Raji (cell line): ENCODE data around the gene STING1.

Source experiments
- POLR2A ChIP-seq: IDR thresholded peaks from 2 replicates; pipeline ENCODE4 v1.6.1; 2011; ENCODE audit warnings: low read depth, low read length, control low read depth; ENCODE audit not compliant: insufficient read depth

Gene STING1

DNA sequence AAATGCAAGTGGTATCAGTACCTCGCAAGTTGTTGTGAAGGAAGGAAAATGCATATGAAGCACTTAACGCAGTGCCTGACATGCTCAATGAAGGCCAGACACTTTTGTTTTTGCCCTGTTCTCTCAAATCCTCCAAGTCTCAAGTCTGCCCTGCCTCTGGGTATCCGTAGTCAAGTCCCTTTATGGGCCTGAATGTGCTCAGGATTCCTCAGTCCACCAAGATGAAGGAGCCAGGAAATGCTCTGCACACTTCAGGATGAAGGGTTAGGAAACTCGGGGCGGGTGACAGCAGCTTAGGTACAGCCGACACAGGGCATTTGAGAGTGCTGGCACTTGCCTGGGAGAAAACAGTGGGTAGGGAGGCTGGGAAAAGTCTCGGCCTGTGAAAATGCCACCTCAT is 21.4 kb downstream of the STING1 start:
- no peak for TF ChIP-seq POLR2A

DNA sequence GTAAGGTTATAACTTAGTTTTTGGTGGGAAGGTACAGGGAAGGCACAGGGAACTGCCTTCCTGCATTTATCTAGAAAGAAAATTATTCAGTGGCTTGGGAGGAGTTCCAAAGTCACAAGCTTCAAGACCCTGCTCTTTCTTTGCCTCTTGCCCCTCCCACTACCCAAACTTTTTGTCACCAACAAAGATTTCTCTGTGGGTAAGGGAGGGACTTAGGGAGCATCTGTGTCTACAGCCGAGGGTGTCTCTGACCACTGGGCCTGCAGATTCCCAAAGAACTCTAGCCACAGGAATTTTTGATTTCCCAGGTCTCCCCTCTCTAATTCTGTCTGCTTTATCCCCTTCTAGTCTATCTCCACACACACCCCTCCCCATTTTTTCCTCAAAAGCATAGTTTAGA is 22.1 kb downstream of the STING1 start:
- TF ChIP-seq POLR2A, result no peak

DNA sequence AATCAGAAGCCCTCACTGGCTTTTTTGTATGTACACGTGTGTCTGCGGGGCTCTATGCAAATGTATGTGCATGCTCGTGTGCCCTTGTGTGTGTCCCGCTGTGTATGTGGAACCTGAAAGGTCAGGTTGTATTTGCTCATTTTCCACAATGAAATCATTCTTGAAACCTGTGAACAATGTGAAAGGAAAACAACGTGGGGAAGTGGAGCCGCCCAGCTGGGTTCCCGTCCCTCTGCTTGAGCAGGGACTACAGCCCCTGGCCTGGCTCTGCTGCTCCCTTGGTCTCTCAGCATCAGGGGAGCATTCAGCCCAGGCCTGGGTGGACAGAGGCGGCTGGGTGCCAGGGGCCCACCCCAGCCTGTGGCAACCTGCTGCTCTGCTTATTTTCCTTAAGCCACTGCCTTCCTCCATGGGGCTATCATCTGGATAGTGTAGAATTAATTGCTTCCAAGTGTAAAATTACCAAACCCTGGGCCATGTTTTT is 23.1 kb downstream of the STING1 start:
- TF ChIP-seq POLR2A, result no peak

DNA sequence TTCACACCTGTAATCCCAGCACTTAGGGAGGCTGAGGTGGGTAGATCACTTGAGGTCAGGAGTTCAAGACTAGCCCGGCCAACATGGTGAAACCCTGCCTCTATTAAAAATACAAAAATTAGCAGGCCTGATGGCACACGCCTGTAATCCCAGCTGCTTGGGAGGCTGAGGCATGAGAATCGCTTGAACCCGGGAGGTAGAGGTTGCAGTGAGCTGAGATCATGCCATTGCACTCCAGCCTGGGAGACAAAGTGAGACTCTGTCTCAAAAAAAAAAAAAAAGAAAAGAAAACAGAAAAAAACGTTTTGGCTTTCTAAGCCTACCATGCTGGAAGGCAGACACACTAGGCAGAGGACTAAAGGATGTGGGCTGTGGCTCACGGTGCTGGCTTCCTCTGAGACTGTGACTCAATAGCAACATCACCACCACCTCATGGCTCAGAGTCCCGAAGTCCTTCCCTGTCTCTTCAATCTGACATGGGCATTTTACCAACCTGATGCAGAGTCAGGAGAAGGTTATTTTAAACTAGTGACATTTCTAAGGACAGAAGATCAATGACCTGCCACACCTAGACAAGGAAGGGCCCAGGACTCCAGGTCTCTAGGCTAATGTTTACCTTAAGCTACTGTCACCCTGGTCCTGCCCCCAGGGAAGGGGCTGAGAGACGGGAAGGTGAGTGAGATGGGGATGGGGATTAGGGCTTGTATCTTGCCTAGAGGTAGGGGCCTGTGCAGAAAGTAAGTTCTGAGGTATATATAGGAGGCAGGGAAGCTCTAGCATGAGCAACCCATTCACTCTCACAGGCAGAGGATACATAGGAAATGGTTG is 23.8 kb downstream of the STING1 start:
- TF ChIP-seq POLR2A, result no peak

DNA sequence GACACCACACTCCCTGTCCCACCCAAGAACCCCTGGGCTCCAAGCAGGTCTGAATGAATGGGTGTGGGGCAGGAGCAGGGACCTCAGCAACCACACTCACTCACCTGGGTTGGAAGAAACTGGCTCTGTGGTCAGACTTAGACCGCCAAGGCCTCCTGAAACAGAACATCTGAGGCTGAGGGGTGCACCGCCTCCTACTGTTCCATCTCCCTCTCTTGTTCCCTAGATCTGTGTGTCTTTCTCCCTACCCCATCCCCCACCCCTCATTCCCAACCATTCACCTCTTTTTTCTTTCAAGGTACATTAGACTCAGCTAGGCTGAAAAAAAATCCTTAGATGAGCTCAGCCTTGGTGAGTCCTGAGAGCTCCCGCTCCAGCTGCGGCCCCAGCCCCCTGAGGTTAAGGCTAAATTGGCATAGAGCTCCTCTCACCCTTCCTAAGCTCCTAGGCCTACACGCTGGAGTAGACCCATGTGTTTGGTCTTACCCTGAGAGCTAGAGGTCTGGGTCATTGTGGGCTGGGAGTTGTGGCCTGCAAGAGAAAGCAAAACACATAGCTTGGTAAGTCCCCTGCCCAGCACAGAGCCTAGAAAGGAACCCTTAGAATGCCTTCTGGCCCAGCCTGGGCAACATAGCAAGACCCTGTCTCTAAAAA is 24.8 kb downstream of the STING1 start:
- TF ChIP-seq POLR2A, result no peak

DNA sequence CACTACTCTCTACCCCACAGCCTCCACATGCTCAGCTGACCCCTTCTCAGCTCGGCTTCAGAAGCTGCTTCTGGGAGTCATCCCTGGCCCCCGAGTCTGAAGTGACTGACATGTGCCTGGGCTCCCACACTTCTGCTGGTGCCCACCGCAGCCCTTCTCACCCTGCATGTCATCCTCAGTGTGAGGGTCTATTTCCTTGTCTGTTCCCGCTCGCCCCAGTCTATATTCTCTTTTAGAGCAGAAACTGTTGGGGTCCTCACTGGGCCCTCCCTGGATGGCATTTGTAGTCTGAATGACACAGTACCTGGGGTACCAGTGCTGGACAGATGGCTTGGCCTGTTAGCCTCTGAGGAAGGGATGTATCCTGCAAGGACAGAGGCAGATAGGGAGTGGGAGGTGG is 25.3 kb downstream of the STING1 start:
- no peak for TF ChIP-seq POLR2A

DNA sequence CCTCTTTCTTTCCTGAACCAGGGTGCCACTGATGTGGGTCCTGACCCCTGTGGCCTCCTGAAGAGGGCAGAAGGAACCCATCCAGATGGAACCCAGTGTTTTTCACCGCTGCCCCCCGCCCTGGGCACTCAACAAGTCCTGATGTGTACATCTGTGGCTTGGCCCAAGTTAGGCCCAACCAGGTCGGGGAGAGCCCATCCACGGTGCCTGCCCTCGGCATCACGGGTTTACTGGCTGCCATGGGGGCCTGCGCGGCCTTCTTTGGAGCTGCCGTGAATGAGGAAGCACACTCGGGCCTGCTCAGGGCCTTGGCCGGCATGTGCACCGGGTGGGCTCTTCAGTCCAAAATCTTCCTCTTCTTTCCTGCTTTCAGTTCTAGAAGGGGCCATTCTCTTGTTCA is 25.8 kb downstream of the STING1 start:
- TF ChIP-seq POLR2A, result no peak

DNA sequence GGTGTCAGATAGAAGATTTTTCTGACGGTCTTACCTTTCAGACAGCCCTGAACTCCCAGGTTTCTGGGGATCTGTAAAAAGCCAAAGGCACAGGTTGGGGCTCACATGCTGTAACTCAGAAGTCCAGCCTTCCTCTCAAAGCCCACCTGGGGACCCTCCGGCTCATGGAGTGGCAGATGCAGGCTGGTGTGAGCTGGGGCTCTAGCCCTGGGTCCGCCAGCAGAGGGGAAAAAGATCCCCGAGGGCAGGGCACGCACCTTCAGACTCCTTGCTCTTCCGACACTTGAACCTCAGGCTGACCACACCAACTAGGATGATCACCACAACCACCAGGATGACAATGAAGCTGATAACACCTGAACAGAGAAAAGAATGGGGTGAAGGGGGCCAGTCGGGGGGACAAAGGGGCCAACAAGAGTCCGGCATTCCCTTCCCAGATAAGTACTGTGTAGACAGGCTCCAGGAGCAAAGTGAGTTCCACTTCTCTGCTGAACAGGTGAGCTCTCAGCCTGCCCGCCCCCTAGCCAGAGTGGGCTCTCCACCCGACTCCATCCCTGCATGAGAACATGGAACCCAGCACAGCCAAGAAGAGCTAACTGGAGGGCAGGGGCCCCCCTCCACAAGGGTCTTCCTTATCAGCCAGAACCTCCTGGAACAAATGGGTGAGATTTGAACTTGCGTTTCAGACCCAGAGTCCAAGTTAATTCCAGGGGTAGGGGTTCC is 27.8 kb downstream of the STING1 start:
- TF ChIP-seq POLR2A, result no peak

DNA sequence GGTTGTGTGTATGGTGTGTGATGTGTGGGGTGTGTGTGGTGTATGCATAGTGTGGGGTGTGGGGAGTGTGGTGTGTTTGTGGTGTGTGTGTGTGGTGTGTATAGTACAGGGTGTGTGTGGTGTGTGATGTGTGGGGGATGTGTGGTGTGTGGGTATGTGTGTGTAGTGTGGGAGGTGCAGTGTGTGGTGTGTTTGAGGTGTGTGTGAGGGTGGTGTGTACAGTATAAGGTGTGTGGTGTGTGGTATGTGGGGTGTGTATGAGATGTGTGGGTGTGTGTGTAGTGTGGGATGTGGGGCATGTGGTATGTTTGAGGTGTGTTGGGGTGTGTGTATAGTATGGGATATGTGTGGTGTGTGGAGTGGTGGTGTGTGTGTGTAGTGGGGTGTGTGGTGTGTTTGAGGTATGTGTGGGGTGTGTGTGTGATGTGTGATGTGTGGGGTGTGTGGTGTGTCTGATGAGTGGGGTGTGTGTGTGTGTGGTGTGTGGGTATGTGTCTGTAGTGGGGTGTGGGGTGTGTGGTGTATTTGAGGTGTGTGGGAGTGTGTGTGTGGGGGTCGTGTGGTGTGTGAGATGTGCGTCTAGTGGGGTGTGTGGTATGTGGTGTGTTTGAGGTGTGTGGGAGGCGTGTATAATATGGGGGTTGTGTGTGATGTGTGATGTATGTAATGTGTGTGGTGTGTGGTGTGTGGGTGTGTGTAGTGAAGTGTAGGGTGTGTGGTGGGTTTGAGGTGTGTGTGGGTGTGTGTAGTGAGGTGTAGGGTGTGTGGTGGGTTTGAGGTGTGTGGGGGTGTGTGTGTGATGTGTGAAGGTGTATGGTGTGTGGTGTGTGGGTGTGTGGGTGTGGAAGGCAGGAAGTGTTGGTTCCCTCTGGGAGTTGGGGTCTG is 28.6 kb downstream of the STING1 start:
- TF ChIP-seq POLR2A, result no peak

DNA sequence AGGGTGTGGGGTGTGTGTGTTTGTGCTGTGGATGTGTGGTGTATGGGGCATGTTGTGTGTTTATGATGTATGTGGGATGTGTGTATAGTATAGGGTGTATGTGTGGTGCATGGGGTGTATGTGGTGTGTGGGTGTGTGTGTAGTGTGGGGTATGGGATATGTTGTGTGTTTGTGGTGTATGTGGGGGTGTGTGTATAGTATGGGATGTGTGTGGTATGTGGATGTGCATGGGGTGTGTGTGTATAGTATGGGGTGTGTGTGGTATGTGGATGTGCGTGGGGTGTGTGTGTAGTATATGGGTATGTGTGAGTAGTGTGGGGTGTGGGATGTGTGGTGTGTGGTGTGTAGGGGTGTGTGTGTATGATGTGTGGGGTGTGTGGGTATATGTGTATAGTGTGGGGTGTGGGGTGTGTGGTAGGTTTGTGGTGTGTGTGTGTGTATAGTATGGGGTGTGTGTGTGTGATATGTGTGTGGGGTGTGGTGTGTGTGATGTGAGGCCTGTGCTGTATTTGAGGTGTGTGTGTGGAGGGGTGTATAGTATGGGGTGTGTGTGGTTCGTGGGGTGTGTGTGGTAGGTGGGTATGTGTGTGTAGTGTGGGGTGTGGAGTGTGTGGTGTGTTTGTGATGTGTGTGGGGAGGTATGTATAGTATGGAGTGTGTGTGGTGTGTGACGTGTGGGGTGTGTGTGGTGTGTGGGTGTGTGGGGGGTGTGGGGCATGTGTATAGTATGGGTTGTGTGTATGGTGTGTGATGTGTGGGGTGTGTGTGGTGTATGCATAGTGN is 30.5 kb downstream of the STING1 start:
- no peak for TF ChIP-seq POLR2A

DNA sequence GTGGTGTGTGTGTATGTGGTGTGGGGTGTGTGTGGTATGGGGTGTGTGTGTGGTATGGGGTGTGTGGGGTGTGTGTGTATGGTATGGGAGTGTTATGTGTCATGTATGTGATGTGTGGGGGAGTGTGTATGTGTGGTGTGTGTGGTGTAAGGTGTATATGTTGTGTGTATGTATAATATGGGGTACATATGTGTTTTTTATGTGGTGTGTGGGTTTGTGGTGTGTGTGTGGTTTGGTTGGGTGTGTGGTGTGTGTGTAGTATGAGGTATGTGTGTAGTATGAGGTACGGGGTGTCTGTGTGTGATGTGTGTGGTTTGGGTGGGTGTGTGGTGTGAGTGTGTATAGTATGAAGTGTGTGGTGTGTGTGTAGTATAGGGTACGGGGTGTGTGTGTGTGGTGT is 31.4 kb downstream of the STING1 start:
- no peak for TF ChIP-seq POLR2A

DNA sequence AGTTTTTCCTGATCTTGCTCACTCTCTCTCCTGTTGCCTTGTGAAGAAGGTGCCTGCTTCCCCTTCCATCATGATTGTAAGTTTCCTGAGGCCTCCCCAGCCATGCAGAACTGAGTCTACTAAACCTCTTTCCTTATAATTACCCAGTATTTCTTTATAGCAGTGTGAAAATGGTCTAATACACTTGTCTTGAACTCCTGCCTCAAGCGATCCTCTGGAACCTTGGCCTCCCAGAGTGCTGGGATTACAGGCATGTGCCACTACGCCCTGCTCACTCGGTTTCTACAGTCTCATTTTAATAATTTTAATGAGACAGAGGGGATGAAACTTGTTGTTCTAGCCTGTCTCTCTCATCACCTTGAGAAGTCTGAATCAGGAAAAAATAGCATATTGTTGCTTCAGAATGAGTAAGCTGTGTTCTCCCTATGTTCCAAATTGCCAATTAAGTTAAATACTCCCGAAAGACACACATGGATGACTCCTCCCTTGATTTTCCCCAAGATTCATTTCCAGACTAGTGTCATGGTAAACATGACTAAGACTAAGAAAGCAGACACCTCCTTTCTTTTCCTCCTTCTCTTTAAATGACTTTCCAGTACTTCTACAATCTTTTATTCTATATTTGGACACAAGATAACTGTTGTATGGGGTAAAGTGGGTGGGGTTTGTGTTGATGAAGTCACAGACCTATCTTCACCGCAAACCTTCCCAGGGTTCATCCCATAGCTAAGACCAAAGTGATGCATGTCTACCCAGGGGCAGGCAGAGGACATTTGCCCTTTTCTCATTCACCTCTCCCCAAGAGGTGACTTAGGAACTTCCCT is 35.4 kb downstream of the STING1 start:
- no peak for TF ChIP-seq POLR2A
